Right atrium auricular region (tissue), 2 donors: ENCODE measurements around the gene SCAF4. TPM values are rescaled to one million over a fixed set of nuclear protein-coding genes. Genes with fewer than 3 reads are reported as not detected.

Source experiments
- DNase-seq: peaks from one replicate; pipeline ENCODE4 v3.0.0-alpha.2; 2019; ENCODE audit warnings: low spot score
- H3K27ac ChIP-seq, 2 donors: fragments of 200-600 bp; sonication (generic); 1 replicate in 1 of 2; 2 replicates in 1 of 2; pipeline ENCODE4 v1.5.1; 2016 to 2019
- H3K27me3 ChIP-seq, 2 donors: fragments of 200-600 bp; sonication (generic); one replicate each; pipeline versions ENCODE4 v1.5.1 to v1.6.0; 2017 to 2019
- H3K36me3 ChIP-seq: fragments of 200-600 bp; sonication (generic); one replicate; pipeline ENCODE4 v1.5.1; 2016
- H3K4me1 ChIP-seq, 2 donors: fragments of 200-600 bp; sonication (generic); one replicate each; pipeline versions ENCODE4 v1.5.1 to v1.6.0; 2017 to 2019
- H3K4me3 ChIP-seq, 2 donors: fragments of 200-600 bp; sonication (generic); 1 replicate in 1 of 2; 2 replicates in 1 of 2; pipeline ENCODE4 v1.5.1; 2017 to 2019; ENCODE audit warnings: mild to moderate bottlenecking in 1 of 2, moderate library complexity in 1 of 2
- H3K9me3 ChIP-seq, 2 donors: fragments of 200-600 bp; sonication (generic); one replicate each; pipeline ENCODE4 v1.5.1; 2019
- total RNA-seq, 2 donors: library from RNA; depleted of rRNA; stranded (reverse); fragments of >200 nt; gene quantifications; one replicate each; pipeline ENCODE4 v1.1.0, GENCODE V29; 2016
- TF ChIP-seq, protein P1 (sequence below), 2 donors: fragments of 200-600 bp; sonication (generic); IDR thresholded peaks; one replicate each; pipeline ENCODE4 v1.5.1; 2019; ENCODE audit warnings: antibody characterized with exemption in 2 of 2

Gene SCAF4
- total RNA-seq, 2 donors from 2014 or later, result 8.8 to 12.2 TPM

DNA sequence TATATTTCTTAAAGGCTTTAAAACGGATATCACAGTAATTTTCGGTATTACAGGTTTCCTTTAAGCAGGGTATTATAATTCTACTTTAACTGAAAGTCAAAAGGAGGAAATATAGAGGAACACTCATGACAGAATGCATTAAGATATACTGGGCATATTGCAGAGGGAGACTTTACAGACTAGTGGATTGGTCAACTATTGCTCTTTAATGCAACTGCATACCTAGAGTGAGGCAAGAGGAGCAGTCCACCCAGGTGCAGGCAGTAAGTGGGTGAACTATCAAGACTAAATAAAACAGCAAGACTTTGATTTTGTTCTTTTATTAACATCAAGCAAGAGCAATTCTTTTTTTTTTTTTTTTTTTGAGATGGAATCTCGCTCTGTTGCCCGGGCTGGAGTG, 10.5 kb downstream of the SCAF4 start:
- H3K36me3 ChIP-seq, result no peaks in the 10 kb centered on the region
- DNase-seq, result no peak
- no peak overlapping the region for H3K4me3 ChIP-seq
- TF ChIP-seq, protein P1, sequence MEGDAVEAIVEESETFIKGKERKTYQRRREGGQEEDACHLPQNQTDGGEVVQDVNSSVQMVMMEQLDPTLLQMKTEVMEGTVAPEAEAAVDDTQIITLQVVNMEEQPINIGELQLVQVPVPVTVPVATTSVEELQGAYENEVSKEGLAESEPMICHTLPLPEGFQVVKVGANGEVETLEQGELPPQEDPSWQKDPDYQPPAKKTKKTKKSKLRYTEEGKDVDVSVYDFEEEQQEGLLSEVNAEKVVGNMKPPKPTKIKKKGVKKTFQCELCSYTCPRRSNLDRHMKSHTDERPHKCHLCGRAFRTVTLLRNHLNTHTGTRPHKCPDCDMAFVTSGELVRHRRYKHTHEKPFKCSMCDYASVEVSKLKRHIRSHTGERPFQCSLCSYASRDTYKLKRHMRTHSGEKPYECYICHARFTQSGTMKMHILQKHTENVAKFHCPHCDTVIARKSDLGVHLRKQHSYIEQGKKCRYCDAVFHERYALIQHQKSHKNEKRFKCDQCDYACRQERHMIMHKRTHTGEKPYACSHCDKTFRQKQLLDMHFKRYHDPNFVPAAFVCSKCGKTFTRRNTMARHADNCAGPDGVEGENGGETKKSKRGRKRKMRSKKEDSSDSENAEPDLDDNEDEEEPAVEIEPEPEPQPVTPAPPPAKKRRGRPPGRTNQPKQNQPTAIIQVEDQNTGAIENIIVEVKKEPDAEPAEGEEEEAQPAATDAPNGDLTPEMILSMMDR (IDR thresholded peaks at IDR 0.05), result no peak
- H3K27ac ChIP-seq, result no peak overlapping the region
- H3K27me3 ChIP-seq, result no peaks in the 10 kb centered on the region
- H3K9me3 ChIP-seq, result no peaks in the 10 kb centered on the region
- peaks cover 0 to 18% of the 10 kb centered on the region in 2 donors for H3K4me1 ChIP-seq

DNA sequence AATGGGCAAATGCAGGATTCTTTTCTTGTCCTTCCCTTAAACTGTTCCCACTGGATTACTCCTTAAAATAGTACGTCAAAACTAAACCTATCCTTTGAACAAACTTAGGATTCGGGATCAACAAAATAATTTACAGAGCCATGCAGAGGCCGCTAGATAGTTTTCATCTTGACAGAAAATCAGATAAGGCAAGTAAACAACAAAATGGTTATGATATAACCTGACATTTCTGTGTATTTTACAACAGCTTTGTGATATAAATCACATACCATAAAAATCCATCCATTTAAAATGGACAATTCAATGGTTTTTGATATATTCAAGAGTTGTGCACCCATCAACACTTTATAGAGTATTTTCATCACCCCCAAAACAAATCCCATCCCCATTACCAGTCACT, 11.2 kb downstream of the SCAF4 start:
- no peaks in the 10 kb centered on the region for H3K27me3 ChIP-seq
- no peak for DNase-seq
- no peak overlapping the region for H3K27ac ChIP-seq
- TF ChIP-seq, protein P1 (IDR thresholded peaks at IDR 0.05), result no peak
- peaks cover 0 to 20% of the 10 kb centered on the region in 2 donors for H3K4me1 ChIP-seq
- no peaks in the 10 kb centered on the region for H3K9me3 ChIP-seq
- no peak overlapping the region for H3K4me3 ChIP-seq
- H3K36me3 ChIP-seq, result no peaks in the 10 kb centered on the region

DNA sequence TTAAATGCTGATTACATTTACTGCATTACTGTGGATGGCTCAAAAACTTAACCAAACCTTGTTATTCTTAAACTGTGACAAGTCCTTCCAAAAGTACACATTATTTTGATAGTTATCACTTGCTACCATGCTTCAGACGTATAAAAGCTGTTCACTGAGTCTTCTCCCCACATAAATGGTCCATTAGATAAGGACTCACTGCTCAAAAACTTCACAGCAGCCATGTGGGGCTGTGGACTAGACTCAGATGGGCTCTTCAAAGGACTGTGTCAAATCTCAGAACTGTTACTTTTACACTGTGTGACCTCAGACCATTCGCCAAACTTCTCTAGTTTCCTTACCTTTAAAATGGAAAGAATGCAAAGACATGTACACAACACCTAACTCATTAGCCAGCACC, 11.6 kb downstream of the SCAF4 start:
- H3K4me3 ChIP-seq, result no peak overlapping the region
- no peaks in the 10 kb centered on the region for H3K9me3 ChIP-seq
- no peak for DNase-seq
- TF ChIP-seq, protein P1 (IDR thresholded peaks at IDR 0.05), result no peak
- H3K36me3 ChIP-seq, result no peaks in the 10 kb centered on the region
- H3K27ac ChIP-seq, result no peak overlapping the region
- no peaks in the 10 kb centered on the region for H3K27me3 ChIP-seq
- H3K4me1 ChIP-seq, result peaks cover 0 to 23% of the 10 kb centered on the region in 2 donors

DNA sequence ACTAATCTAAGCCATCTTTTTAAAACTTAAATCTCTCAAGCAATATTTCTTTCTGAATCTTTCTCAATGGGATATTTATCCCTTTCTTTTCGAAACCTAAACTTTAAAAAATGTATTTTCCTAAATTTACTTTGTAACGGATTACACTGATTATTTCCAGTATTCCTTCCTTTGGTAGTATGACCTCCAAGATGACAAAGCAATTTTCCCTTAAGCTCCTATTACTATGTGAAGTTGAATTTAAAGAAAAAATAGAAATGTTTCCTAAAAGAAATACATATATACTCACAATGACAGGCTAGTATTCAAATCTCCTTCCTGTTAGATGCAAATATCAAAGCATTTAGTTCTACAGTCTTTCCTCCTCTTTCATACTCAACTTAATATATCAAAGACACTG, 15.8 kb downstream of the SCAF4 start:
- H3K9me3 ChIP-seq, result no peaks in the 10 kb centered on the region
- H3K36me3 ChIP-seq, result no peaks in the 10 kb centered on the region
- H3K4me3 ChIP-seq, result no peak overlapping the region
- TF ChIP-seq, protein P1 (IDR thresholded peaks at IDR 0.05), result no peak
- H3K27ac ChIP-seq, result no peak overlapping the region
- H3K27me3 ChIP-seq, result no peaks in the 10 kb centered on the region
- peaks cover 0 to 33% of the 10 kb centered on the region in 2 donors for H3K4me1 ChIP-seq
- DNase-seq, result no peak

DNA sequence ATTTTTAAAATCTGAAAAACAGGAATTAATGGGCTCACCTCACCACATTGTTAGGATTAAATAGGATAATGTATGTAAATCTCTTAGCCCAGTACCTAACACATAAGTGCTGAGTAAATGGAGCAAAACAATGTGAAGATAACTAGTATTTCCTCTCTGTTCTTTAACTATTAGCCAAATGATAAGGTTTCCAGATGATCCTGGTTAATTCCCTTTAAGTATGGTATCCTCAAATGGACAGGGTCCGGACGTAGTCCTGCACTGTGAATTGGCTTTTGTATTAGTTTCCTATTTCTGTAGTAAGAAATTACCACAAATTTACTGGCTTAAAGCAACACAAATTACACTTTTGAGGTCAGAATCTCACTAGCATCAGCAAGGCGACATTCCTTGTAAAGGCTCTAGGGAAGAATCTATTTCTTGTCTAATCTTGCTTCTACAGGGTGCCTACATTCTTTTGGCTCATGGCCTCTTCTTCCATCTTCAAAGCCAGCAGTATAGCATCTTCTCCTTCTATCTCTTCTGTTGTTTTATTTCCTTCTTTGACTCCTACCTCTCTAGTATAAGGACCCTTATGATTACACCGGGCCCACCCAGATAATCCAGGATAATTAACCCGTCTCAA, 17.1 kb downstream of the SCAF4 start:
- Histone ChIP-seq H3K27ac (no peak overlapping the region), H3K4me1 (peaks cover 0 to 37% of the 10 kb centered on the region in 2 donors)
- DNase-seq, result no peak

More for the DNA sequence above, 17.1 kb downstream of the SCAF4 start:
- no peaks in the 10 kb centered on the region for H3K36me3 ChIP-seq
- H3K27me3 ChIP-seq, result no peaks in the 10 kb centered on the region
- no peaks in the 10 kb centered on the region for H3K9me3 ChIP-seq
- TF ChIP-seq, protein P1 (IDR thresholded peaks at IDR 0.05), result no peak
- no peak overlapping the region for H3K4me3 ChIP-seq
